K562 (cell line): Measurements from ENCODE around the gene RREB1. TPM values are rescaled to one million over a fixed set of nuclear protein-coding genes. Genes with fewer than 3 reads are reported as not detected.

ENCODE experiments used
- ARNT ChIP-seq, 2 experiments: fragments of 450-650 bp; IDR thresholded peaks; 2 replicates each; pipeline ENCODE4 v1.6.1; 2016; ENCODE audit warnings: mild to moderate bottlenecking in 1 of 2
- CBX3 ChIP-seq, 2 experiments: IDR thresholded peaks; 1 replicate in 1 of 2; 2 replicates in 1 of 2; pipeline ENCODE4 v1.6.1; 2012; ENCODE audit warnings: inconsistent platforms in 2 of 2, low read length in 2 of 2, borderline replicate concordance in 1 of 2, control low read depth in 1 of 2
- CHCHD3 ChIP-seq: fragments of 250-450 bp; sonication (Bioruptor Pico); IDR thresholded peaks from 2 replicates; pipeline ENCODE4 v2.1.2; 2022; ENCODE audit warnings: mild to moderate bottlenecking
- CXXC5 ChIP-seq: fragments of 250-450 bp; sonication (Bioruptor Pico); IDR thresholded peaks from 2 replicates; pipeline ENCODE4 v1.8.0; 2022; ENCODE audit warnings: inconsistent platforms, mild to moderate bottlenecking, moderate library complexity
- JUND ChIP-seq, 2 experiments: IDR thresholded peaks; 2 replicates in 1 of 2; 3 replicates in 1 of 2; pipeline ENCODE4 v1.6.1; 2011; ENCODE audit warnings: borderline replicate concordance in 2 of 2, low read depth in 2 of 2, low read length in 2 of 2, improper control_type of control experiment in 1 of 2, missing biosample characterization in 1 of 2, missing genetic modification characterization in 1 of 2, missing genetic modification reagents in 1 of 2
- MEIS2 ChIP-seq: fragments of 450-650 bp; IDR thresholded peaks from 2 replicates; pipeline ENCODE4 v1.6.1; 2014; ENCODE audit warnings: mild to moderate bottlenecking; ENCODE audit not compliant: partially characterized antibody
- MTA2 ChIP-seq: fragments of 450-650 bp; IDR thresholded peaks from 2 replicates; pipeline ENCODE4 v1.6.1; 2016; ENCODE audit warnings: low read depth
- MXI1 ChIP-seq: IDR thresholded peaks from 2 replicates; pipeline ENCODE4 v1.6.1; 2011; ENCODE audit warnings: low read depth, mild to moderate bottlenecking, improper control_type of control experiment, low read length
- POLR2G ChIP-seq: fragments of 200-400 bp; formaldehyde crosslinking; IDR thresholded peaks from 2 replicates; pipeline ENCODE4 v1.6.1; 2017; ENCODE audit warnings: low read depth, mild to moderate bottlenecking, antibody characterized with exemption, low read length, moderate library complexity
- SRSF3 ChIP-seq: fragments of 200-400 bp; formaldehyde crosslinking; IDR thresholded peaks from 2 replicates; pipeline ENCODE4 v1.6.1; 2016; ENCODE audit warnings: mild to moderate bottlenecking, low read length, moderate library complexity; ENCODE audit not compliant: insufficient read depth
- ZNF395 ChIP-seq: fragments of 200-800 bp; sonication (Bioruptor generic); IDR thresholded peaks from 2 replicates; pipeline ENCODE4 v1.6.1; 2017; ENCODE audit warnings: missing genetic modification characterization, missing compliant biosample characterization
- ZNF408 ChIP-seq: fragments of 250-450 bp; sonication (Bioruptor Pico); IDR thresholded peaks from 2 replicates; pipeline ENCODE4 v1.4.0; 2020; ENCODE audit warnings: low read depth, mild to moderate bottlenecking, moderate library complexity
- ZNF668 ChIP-seq: fragments of 250-450 bp; sonication (Bioruptor Pico); IDR thresholded peaks from 2 replicates; pipeline ENCODE4 v1.8.0; 2022; ENCODE audit warnings: mild to moderate bottlenecking, inconsistent platforms
- polyA plus RNA-seq, 8 experiments: library from polyadenylated mRNA; depleted of rRNA in 4 of 8; stranded (reverse) in 5 of 8; unstranded in 3 of 8; fragments of >200 nt; fragmentation: Nextera tagmentation in 2 of 8; fragmentation: Illumina TruSeq in 1 of 8; extraction: Ambion mirVana in 2 of 8; extraction: Trizol in 1 of 8; gene quantifications; 2 replicates each; pipeline versions ENCODE4 v1.2.1 to v1.2.3, GENCODE V29; 2011 to 2014; ENCODE audit warnings: inconsistent platforms in 1 of 8, missing spikeins in 1 of 8
- total RNA-seq, 7 experiments: library from RNA; depleted of rRNA in 6 of 7; stranded (reverse); fragments of >200 nt in 6 of 7; fragmentation: Illumina TruSeq in 2 of 7; extraction: Trizol in 2 of 7; gene quantifications; 2 replicates each; pipeline versions ENCODE4 v1.2.1 to v1.2.3, GENCODE V29; 2011 to 2021; ENCODE audit warnings: low replicate concordance in 1 of 7
- TF ChIP-seq, protein P1 (sequence below), 2 experiments: fragments of 450-650 bp; IDR thresholded peaks; 2 replicates each; pipeline ENCODE4 v1.6.1; 2016; ENCODE audit warnings: mild to moderate bottlenecking in 2 of 2, borderline replicate concordance in 1 of 2, low read depth in 1 of 2, moderate library complexity in 1 of 2
- TF ChIP-seq, protein P2 (sequence below), 2 experiments: fragments of 450-650 bp; conservative IDR thresholded peaks; 2 replicates each; pipeline ENCODE4 v1.6.1; 2017; ENCODE audit warnings: mild to moderate bottlenecking in 2 of 2, moderate library complexity in 2 of 2

Gene RREB1
- total and polyA plus RNA-seq, 9 of the 15 experiments (the other 6 are each of a cell fraction or from before 2014, with no cell fraction given), result 3.3 to 64.2 (median 19.3) TPM

DNA sequence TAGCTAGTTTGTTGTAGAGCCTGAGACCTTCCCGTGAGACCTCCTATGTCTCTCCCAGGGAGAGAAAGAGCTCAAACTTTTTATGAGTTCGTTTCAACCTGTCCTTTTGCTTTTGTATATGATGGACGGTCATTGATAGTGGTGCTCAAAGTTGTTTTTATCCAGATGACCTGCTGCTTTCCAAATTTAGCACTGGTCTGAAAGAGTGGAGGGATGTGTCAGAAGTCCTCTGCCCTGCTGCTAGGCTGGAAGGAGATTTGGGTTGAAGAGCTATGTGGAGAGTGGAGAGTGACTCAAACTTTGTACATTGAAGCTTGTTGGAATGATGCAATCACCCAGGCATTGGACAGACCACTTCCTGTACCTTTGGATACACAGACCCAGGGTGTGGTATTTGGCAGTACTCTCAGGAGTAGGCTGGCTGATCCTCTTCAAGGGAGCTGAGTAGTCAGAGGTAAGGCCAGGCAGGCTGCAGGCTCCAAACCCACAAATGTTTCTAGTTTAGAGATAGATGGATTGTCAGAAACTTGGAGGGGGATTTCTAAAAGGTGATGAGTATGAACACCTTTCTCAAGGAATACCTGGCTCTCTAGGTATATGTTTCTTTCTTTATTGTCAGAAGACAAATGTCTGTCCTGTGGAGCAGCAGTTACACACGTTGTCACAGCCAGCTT, 49.4 kb upstream of the RREB1 start (continued):
- TF ChIP-seq, protein P1, sequence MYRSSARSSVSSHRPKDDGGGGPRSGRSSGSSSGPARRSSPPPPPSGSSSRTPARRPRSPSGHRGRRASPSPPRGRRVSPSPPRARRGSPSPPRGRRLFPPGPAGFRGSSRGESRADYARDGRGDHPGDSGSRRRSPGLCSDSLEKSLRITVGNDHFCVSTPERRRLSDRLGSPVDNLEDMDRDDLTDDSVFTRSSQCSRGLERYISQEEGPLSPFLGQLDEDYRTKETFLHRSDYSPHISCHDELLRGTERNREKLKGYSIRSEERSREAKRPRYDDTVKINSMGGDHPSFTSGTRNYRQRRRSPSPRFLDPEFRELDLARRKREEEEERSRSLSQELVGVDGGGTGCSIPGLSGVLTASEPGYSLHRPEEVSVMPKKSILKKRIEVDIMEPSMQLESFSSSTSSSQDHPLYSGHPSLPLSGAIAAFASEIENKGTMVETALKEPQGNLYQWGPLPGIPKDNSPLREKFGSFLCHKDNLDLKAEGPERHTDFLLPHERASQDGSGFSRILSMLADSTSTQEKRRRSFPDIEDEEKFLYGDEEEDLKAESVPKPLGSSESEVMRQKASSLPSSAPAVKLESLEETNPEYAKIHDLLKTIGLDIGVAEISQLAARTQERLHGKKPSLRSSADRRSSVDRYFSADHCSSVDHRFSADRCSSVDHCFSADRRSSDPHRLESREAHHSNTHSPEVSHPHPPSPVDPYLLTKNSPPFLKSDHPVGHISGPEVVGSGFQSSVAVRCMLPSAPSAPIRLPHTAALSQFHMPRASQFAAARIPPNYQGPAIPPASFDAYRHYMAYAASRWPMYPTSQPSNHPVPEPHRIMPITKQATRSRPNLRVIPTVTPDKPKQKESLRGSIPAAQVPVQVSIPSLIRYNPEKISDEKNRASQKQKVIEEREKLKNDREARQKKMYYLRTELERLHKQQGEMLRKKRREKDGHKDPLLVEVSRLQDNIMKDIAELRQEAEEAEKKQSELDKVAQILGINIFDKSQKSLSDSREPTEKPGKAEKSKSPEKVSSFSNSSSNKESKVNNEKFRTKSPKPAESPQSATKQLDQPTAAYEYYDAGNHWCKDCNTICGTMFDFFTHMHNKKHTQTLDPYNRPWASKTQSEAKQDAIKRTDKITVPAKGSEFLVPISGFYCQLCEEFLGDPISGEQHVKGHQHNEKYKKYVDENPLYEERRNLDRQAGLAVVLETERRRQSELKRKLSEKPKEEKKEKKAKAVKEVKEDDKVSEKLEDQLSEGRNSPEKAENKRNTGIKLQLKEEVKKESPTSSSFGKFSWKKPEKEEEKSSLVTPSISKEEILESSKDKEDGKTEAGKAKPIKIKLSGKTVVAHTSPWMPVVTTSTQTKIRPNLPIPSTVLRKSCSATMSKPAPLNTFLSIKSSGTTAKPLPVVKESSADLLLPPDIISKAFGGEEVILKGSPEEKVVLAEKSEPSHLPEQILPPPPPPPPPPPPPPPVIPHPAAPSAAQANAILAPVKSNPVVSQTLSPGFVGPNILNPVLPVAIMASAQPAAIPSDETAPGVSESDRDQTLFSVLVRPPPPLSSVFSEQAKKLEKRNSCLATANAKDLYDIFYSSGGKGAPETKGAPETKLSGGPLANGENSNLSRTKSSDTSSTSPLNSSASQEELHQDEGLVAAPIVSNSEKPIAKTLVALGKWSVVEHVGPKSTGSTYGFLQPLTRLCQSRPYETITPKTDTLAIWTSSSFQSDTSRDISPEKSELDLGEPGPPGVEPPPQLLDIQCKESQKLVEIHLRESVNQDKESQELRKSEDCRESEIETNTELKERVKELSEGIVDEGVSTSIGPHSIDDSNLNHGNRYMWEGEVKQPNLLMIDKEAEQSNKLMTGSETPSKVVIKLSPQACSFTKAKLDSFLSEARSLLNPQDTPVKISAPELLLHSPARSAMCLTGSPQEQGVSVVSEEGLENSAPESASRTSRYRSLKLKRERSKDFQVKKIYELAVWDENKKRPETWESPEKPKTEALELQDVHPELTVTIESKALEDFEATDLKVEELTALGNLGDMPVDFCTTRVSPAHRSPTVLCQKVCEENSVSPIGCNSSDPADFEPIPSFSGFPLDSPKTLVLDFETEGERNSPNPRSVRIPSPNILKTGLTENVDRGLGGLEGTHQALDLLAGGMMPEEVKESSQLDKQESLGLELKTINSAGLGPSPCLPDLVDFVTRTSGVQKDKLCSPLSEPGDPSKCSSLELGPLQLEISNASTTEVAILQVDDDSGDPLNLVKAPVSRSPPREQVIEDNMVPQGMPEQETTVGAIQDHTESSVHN (IDR thresholded peaks at IDR 0.05; ENCODE audit: borderline replicate concordance in 1 of 2, low read depth in 1 of 2), result peak in 1 of 2 experiments; percentile 83; a peak in 2 of 4 replicates
- TF ChIP-seq, protein P2, sequence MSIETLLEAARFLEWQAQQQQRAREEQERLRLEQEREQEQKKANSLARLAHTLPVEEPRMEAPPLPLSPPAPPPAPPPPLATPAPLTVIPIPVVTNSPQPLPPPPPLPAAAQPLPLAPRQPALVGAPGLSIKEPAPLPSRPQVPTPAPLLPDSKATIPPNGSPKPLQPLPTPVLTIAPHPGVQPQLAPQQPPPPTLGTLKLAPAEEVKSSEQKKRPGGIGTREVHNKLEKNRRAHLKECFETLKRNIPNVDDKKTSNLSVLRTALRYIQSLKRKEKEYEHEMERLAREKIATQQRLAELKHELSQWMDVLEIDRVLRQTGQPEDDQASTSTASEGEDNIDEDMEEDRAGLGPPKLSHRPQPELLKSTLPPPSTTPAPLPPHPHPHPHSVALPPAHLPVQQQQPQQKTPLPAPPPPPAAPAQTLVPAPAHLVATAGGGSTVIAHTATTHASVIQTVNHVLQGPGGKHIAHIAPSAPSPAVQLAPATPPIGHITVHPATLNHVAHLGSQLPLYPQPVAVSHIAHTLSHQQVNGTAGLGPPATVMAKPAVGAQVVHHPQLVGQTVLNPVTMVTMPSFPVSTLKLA (conservative IDR thresholded peaks at IDR 0.05), result 0 out of 4 replicates have a peak, but pooled peaks of 1 of the 2 experiments have one; percentile 11
- TF ChIP-seq JUND (IDR thresholded peaks at IDR 0.05; ENCODE audit: borderline replicate concordance, low read depth, low read length), result peak; percentile 98
- peak; percentile 97 for TF ChIP-seq JUND (tag; IDR thresholded peaks at IDR 0.05; ENCODE audit: borderline replicate concordance, low read depth, low read length)
- peak; percentile 49 for TF ChIP-seq MEIS2
- 0 out of 2 replicates have a peak, but pooled peaks have one; percentile 21 for TF ChIP-seq ZNF668 (CRISPR knock-in tag)
- peak; percentile 46; the same call in 1 of the 2 replicates for TF ChIP-seq POLR2G
- TF ChIP-seq ARNT (IDR thresholded peaks at IDR 0.05), result no peak
- TF ChIP-seq SRSF3, result no peak
- peak; percentile 41; the same call in 1 of the 2 replicates for TF ChIP-seq ZNF395 (CRISPR knock-in tag)
- TF ChIP-seq ZNF408 (CRISPR knock-in tag), result no peak
- no peak for TF ChIP-seq MTA2
- TF ChIP-seq MXI1, result no peak
- no peak for TF ChIP-seq CHCHD3
- TF ChIP-seq CBX3 (IDR thresholded peaks at IDR 0.05; ENCODE audit: borderline replicate concordance in 1 of 2, low read length in 2 of 2), result peak in 1 of 2 experiments; percentile 89; a peak in 2 of 3 replicates
- peak; percentile 78 for TF ChIP-seq CXXC5
